HG03066 (cell line): ENCODE data around the gene CREB5.

ENCODE experiments used
- ATAC-seq: cut with Tn5 transposase; IDR thresholded peaks from one replicate; pipeline ENCODE4 v1.9.1; 2021; ENCODE audit warnings: low read depth; ENCODE audit not compliant: unreplicated experiment

Gene CREB5

GRCh38 chr7:28858206-28858605 lies 445.9 kb downstream of the CREB5 start:
- no peak for ATAC-seq

- no peak for ATAC-seq
Observed at GRCh38 chr7:28858895-28859294, 446.6 kb downstream of the CREB5 start.

- no peak for ATAC-seq
Observed at GRCh38 chr7:28861825-28862224, 449.5 kb downstream of the CREB5 start.

GRCh38 chr7:28862595-28863272 lies 450.4 kb downstream of the CREB5 start:
- ATAC-seq: no peak

GRCh38 chr7:28865601-28866144 lies 453.4 kb downstream of the CREB5 start:
- no peak for ATAC-seq

GRCh38 chr7:28868712-28869111 lies 456.4 kb downstream of the CREB5 start:
- ATAC-seq: no peak

GRCh38 chr7:28871077-28871476 lies 458.8 kb downstream of the CREB5 start:
- no peak for ATAC-seq

- no peak for ATAC-seq
Observed at GRCh38 chr7:28871631-28872030, 459.3 kb downstream of the CREB5 start.

- ATAC-seq: no peak
Observed at GRCh38 chr7:28872226-28872625, 459.9 kb downstream of the CREB5 start.

GRCh38 chr7:28873365-28873764 lies 461.0 kb downstream of the CREB5 start:
- ATAC-seq: no peak

- ATAC-seq: no peak
Observed at GRCh38 chr7:28874001-28874400, 461.7 kb downstream of the CREB5 start.
